Loucy (cell line): Measurements from ENCODE around the gene NBEA.

ENCODE experiments used
- H2AFZ ChIP-seq: fragments of 200-600 bp; sonication (generic); 2 replicates; pipeline ENCODE4 v1.6.0; 2016; ENCODE audit warnings: antibody characterized with exemption, mild to moderate bottlenecking, low read length, moderate library complexity
- H3F3A ChIP-seq: fragments of 200-600 bp; 2 replicates; pipeline ENCODE4 v1.6.0; 2016; ENCODE audit warnings: antibody characterized with exemption, low read depth, mild to moderate bottlenecking
- H3K27me3 ChIP-seq: fragments of 200-600 bp; sonication (generic); 2 replicates; pipeline ENCODE4 v1.6.1; 2014; ENCODE audit warnings: low read length, mild to moderate bottlenecking; ENCODE audit not compliant: insufficient read depth, poor library complexity, severe bottlenecking
- H3K36me3 ChIP-seq: fragments of 200-600 bp; sonication (generic); 2 replicates; pipeline ENCODE4 v1.6.1; 2016; ENCODE audit warnings: low read length; ENCODE audit not compliant: insufficient read depth
- H3K4me1 ChIP-seq: fragments of 200-600 bp; sonication (generic); 2 replicates; pipeline ENCODE4 v1.5.1; 2014; ENCODE audit warnings: low read length, mild to moderate bottlenecking; ENCODE audit not compliant: insufficient read depth, poor library complexity, severe bottlenecking
- H3K4me2 ChIP-seq: fragments of 200-600 bp; sonication (generic); 2 replicates; pipeline ENCODE4 v1.6.0; 2014; ENCODE audit warnings: antibody characterized with exemption, low read length, low read depth, mild to moderate bottlenecking; ENCODE audit not compliant: poor library complexity, severe bottlenecking
- H3K4me3 ChIP-seq: fragments of 200-600 bp; sonication (generic); 2 replicates; pipeline ENCODE4 v1.5.1; 2014; ENCODE audit warnings: low read length, mild to moderate bottlenecking, mixed read lengths; ENCODE audit not compliant: poor library complexity, severe bottlenecking
- H3K79me2 ChIP-seq: fragments of 200-600 bp; sonication (generic); 2 replicates; pipeline ENCODE4 v1.6.1; 2014; ENCODE audit warnings: low read length; ENCODE audit not compliant: insufficient read depth
- H3K9ac ChIP-seq: fragments of 200-600 bp; sonication (generic); 2 replicates; pipeline ENCODE4 v1.6.0; 2014; ENCODE audit warnings: mild to moderate bottlenecking, low read depth, low read length, moderate library complexity; ENCODE audit not compliant: poor library complexity, severe bottlenecking
- H3K9me2 ChIP-seq: fragments of 200-600 bp; sonication (generic); replicated peaks from 2 replicates; pipeline ENCODE4 v1.6.1; 2016; ENCODE audit warnings: low read depth, low read length, mixed read lengths
- H3K9me3 ChIP-seq: fragments of 200-600 bp; sonication (generic); 2 replicates; pipeline ENCODE4 v1.6.1; 2014; ENCODE audit warnings: mild to moderate bottlenecking, antibody characterized with exemption, low read length, low read depth; ENCODE audit not compliant: insufficient read depth
- H4K20me1 ChIP-seq: fragments of 200-600 bp; sonication (generic); 2 replicates; pipeline ENCODE4 v1.6.0; 2014; ENCODE audit warnings: antibody characterized with exemption, low read length, mild to moderate bottlenecking; ENCODE audit not compliant: insufficient read depth, poor library complexity, severe bottlenecking
- EZH2phosphoT487 ChIP-seq: fragments of 200-600 bp; IDR thresholded peaks from 2 replicates; pipeline ENCODE4 v1.6.1; 2018; ENCODE audit warnings: antibody characterized with exemption, mild to moderate bottlenecking, moderate library complexity, borderline replicate concordance
- TF ChIP-seq, protein P1 (sequence below): fragments of 200-600 bp; sonication (generic); conservative IDR thresholded peaks from 2 replicates; pipeline ENCODE4 v1.5.1; 2014; ENCODE audit warnings: mild to moderate bottlenecking, antibody characterized with exemption, low read length

NBEA gene

DNA sequence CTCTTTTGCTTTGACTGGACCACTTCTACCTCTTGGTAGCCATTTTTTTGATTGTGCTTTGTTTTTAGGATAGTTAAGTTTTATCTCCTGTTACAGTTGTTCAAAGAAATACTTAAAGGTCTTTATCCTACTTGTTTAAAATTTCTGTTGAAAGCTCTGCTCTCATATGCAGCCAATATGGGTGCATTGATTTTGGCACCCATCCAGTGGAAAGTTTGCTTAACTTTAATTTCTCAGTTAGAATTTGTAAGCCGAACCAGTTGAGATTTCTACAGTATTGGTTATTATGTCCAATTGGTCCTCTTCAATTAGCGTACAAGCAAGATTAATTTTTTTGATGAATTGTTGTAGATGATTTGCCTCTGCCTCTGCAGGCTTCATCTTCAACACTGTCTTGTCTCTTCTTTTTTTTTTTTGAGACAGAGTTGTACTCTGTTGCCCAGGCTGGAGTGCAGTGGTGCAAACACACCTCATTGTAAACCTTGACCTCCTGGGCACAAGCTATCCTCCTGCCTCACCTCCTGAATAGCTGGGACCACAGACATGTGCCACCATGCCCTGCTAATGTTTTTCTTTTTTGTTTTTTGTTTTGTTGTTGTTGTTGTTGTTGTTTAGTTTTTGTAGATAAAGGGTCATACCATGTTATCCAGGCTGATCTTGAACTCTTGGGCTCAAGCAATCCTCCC is 469.1 kb downstream of the NBEA start:
- no peaks in the 10 kb centered on the region for H3K27me3 ChIP-seq
- H3K79me2 ChIP-seq = no peaks in the 10 kb centered on the region
- no peak overlapping the region for H3K4me3 ChIP-seq
- H3K9me2 ChIP-seq = no peaks in the 10 kb centered on the region
- H3K9me3 ChIP-seq = no peaks in the 10 kb centered on the region
- no peaks in the 10 kb centered on the region for H4K20me1 ChIP-seq
- H3K36me3 ChIP-seq = no peaks in the 10 kb centered on the region
- H3K4me1 ChIP-seq = no peaks in the 10 kb centered on the region
- H3K9ac ChIP-seq = no peak overlapping the region
- TF ChIP-seq EZH2phosphoT487 = no peak
- TF ChIP-seq, protein P1, sequence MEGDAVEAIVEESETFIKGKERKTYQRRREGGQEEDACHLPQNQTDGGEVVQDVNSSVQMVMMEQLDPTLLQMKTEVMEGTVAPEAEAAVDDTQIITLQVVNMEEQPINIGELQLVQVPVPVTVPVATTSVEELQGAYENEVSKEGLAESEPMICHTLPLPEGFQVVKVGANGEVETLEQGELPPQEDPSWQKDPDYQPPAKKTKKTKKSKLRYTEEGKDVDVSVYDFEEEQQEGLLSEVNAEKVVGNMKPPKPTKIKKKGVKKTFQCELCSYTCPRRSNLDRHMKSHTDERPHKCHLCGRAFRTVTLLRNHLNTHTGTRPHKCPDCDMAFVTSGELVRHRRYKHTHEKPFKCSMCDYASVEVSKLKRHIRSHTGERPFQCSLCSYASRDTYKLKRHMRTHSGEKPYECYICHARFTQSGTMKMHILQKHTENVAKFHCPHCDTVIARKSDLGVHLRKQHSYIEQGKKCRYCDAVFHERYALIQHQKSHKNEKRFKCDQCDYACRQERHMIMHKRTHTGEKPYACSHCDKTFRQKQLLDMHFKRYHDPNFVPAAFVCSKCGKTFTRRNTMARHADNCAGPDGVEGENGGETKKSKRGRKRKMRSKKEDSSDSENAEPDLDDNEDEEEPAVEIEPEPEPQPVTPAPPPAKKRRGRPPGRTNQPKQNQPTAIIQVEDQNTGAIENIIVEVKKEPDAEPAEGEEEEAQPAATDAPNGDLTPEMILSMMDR = no peak
- no peaks in the 10 kb centered on the region for H3F3A ChIP-seq
- H2AFZ ChIP-seq = no peak overlapping the region
- H3K4me2 ChIP-seq = no peak overlapping the region

DNA sequence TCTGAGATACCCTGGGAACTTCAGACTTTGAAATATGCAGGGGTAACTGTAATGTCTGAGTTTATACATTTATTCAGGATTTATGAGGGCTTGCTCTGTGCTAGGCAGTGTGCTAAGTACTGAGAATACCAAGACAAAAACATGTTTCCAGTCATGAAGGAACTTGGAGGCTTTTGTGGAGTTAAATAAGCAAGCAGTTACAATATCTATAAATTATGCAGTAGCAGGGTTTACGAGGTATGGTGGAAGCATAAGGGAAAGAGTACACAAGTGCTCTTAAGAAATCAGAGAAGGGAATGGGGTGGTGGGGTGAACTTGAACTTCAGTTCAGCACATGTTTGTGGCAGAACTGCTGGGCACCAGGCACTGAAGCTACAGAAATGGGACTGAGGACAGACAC is 506.4 kb downstream of the NBEA start:
- H3K4me2 ChIP-seq = no peak overlapping the region
- H3K9me3 ChIP-seq = no peaks in the 10 kb centered on the region
- H4K20me1 ChIP-seq = no peaks in the 10 kb centered on the region
- H3K4me3 ChIP-seq = no peak overlapping the region
- no peaks in the 10 kb centered on the region for H3K27me3 ChIP-seq
- H3K4me1 ChIP-seq = peaks cover 7% of the 10 kb centered on the region
- TF ChIP-seq, protein P1 = no peak
- TF ChIP-seq EZH2phosphoT487 = no peak
- H2AFZ ChIP-seq = no peak overlapping the region
- H3K9me2 ChIP-seq = no peaks in the 10 kb centered on the region
- H3K79me2 ChIP-seq = no peaks in the 10 kb centered on the region
- H3F3A ChIP-seq = no peaks in the 10 kb centered on the region
- no peak overlapping the region for H3K9ac ChIP-seq
- no peaks in the 10 kb centered on the region for H3K36me3 ChIP-seq

DNA sequence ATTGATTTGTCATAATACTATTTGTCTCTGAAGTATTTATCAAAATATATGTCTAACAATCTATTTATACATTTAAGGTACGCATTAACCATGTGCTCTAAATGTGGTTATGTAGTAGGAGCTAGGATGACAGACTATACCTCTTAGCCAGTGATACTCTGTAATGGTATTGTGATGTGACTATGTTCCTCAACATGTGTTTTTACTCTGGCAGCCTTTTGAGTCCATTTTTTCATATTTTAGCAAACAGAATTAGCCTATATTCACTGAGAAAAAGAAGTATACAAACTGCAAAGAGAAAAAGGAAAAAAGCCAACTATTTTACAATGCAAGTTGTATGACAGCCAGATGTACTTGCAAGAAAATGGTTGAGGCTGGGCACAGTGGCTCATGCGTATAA is 507.8 kb downstream of the NBEA start:
- Histone ChIP-seq H2AFZ (no peak overlapping the region), H3K9me2 (no peaks in the 10 kb centered on the region), H3K4me2 (no peak overlapping the region), H3K27me3 (no peaks in the 10 kb centered on the region), H3K9ac (no peak overlapping the region), H3K79me2 (no peaks in the 10 kb centered on the region), H3K9me3 (no peaks in the 10 kb centered on the region), H3K4me3 (no peak overlapping the region), H3K4me1 (peaks cover 7% of the 10 kb centered on the region), H4K20me1 (no peaks in the 10 kb centered on the region), H3F3A (no peaks in the 10 kb centered on the region), H3K36me3 (no peaks in the 10 kb centered on the region)
- no peak for TF ChIP-seq EZH2phosphoT487
- TF ChIP-seq, protein P1 = no peak
